ENCODE measurements around the gene PCSK6.

The PCSK6 gene

GRCh38 chr15:101522621-101523559 lies 33.4 kb upstream of the PCSK6 start:
- no peak for DNase-seq

- DNase-seq, result no peak
Observed at GRCh38 chr15:101522091-101522490, 32.6 kb upstream of the PCSK6 start.

- DNase-seq, result no peak
Observed at GRCh38 chr15:101521591-101521990, 32.1 kb upstream of the PCSK6 start.

GRCh38 chr15:101521069-101521468 lies 31.6 kb upstream of the PCSK6 start:
- DNase-seq, result no peak

GRCh38 chr15:101520395-101520794 lies 30.9 kb upstream of the PCSK6 start:
- peak in 1 of 2 donors; percentile 41 for DNase-seq

GRCh38 chr15:101517504-101517903 lies 28.0 kb upstream of the PCSK6 start:
- DNase-seq, result no peak

GRCh38 chr15:101514318-101514717 lies 24.8 kb upstream of the PCSK6 start:
- no peak for DNase-seq

GRCh38 chr15:101511717-101512116 lies 22.2 kb upstream of the PCSK6 start:
- DNase-seq, result no peak

GRCh38 chr15:101510212-101511197 lies 21.0 kb upstream of the PCSK6 start:
- DNase-seq, result no peak

GRCh38 chr15:101509279-101509678 lies 19.8 kb upstream of the PCSK6 start:
- DNase-seq, result no peak

- DNase-seq, result no peak
Observed at GRCh38 chr15:101506491-101506890, 17.0 kb upstream of the PCSK6 start.

- DNase-seq, result no peak
Observed at GRCh38 chr15:101505610-101506337, 16.3 kb upstream of the PCSK6 start.

- no peak for DNase-seq
Observed at GRCh38 chr15:101504866-101505609, 15.5 kb upstream of the PCSK6 start.

- DNase-seq, result no peak
Observed at GRCh38 chr15:101504373-101504772, 14.9 kb upstream of the PCSK6 start.

- no peak for DNase-seq
Observed at GRCh38 chr15:101503296-101503599, 13.7 kb upstream of the PCSK6 start.

GRCh38 chr15:101502572-101503295 lies 13.2 kb upstream of the PCSK6 start:
- DNase-seq, result no peak

GRCh38 chr15:101501703-101502373 lies 12.3 kb upstream of the PCSK6 start:
- DNase-seq, result no peak

GRCh38 chr15:101500865-101501551 lies 11.5 kb upstream of the PCSK6 start:
- DNase-seq, result no peak

GRCh38 chr15:101499863-101500713 lies 10.6 kb upstream of the PCSK6 start:
- DNase-seq, result no peak

Data from hippocampal formation (tissue), 2 donors.